RWPE2 (cell line): ENCODE results near the gene NIPSNAP3A.

Source experiments
- ATAC-seq: fragments of 200-7000 bp; cut with Tn5 transposase; 3 replicates; pipeline ENCODE4 v1.9.1; 2021; ENCODE audit warnings: low read depth
- DNase-seq: peaks from one replicate; pipeline ENCODE4 v3.0.0-alpha.2; 2020; ENCODE audit warnings: low spot score
- H3K27ac ChIP-seq: fragments of 450-650 bp; 2 replicates; pipeline ENCODE4 v1.5.1; 2017; ENCODE audit warnings: mild to moderate bottlenecking; ENCODE audit not compliant: poor library complexity, severe bottlenecking
- H3K27me3 ChIP-seq: fragments of 250-450 bp; sonication (Bioruptor Pico); 2 replicates; pipeline ENCODE4 v1.5.1; 2021; ENCODE audit warnings: mild to moderate bottlenecking, moderate library complexity; ENCODE audit not compliant: insufficient read depth, poor library complexity, severe bottlenecking
- H3K36me3 ChIP-seq: fragments of 250-450 bp; sonication (Bioruptor Pico); 2 replicates; pipeline ENCODE4 v1.5.1; 2020; ENCODE audit warnings: low read depth, mild to moderate bottlenecking, moderate library complexity
- H3K4me1 ChIP-seq: fragments of 250-450 bp; sonication (Bioruptor Pico); 2 replicates; pipeline ENCODE4 v1.5.1; 2021; ENCODE audit warnings: mild to moderate bottlenecking, moderate library complexity; ENCODE audit not compliant: insufficient read depth, poor library complexity, severe bottlenecking
- H3K4me3 ChIP-seq: fragments of 250-450 bp; sonication (Bioruptor Pico); 2 replicates; pipeline ENCODE4 v1.5.1; 2021; ENCODE audit warnings: mild to moderate bottlenecking, moderate library complexity; ENCODE audit not compliant: severe bottlenecking
- H3K9me3 ChIP-seq: fragments of 250-450 bp; sonication (Bioruptor Pico); 2 replicates; pipeline ENCODE4 v1.5.1; 2021; ENCODE audit warnings: mild to moderate bottlenecking, moderate library complexity; ENCODE audit not compliant: severe bottlenecking
- CTCF ChIP-seq: fragments of 450-650 bp; IDR thresholded peaks from one replicate; pipeline ENCODE4 v1.5.1; 2017; ENCODE audit warnings: mild to moderate bottlenecking, moderate library complexity; ENCODE audit not compliant: poor library complexity, severe bottlenecking

The NIPSNAP3A gene

GRCh38 chr9:104800068-104800785 lies 52.7 kb downstream of the NIPSNAP3A start:
- no peak for DNase-seq
- no peak for ATAC-seq
- Histone ChIP-seq H3K4me3 (no peak overlapping the region), H3K27me3 (no peaks in the 10 kb centered on the region), H3K36me3 (peaks cover 30% of the 10 kb centered on the region), H3K4me1 (no peaks in the 10 kb centered on the region), H3K9me3 (no peaks in the 10 kb centered on the region), H3K27ac (no peak overlapping the region)
- no peak for TF ChIP-seq CTCF

DNA sequence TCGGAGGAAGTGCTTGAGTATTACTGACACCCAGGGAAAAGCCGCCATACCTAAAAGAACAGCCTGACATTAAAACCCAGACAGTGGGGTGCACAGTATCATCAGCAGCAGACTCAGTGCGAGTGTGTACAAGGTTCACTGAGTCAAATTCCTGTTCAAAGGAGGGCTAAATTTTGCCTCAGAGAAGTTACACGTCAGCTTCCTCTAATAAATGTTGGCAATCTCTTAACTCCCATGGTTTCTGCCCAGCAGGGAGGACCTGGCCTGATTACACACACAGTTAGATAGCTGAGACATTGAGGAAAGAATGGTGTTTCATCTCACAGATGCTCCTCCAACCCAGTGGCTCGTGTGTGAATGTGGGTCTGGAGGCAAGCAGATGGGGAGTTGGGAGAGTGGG lies 54.6 kb downstream of the NIPSNAP3A start:
- Histone ChIP-seq H3K4me1 (peaks cover 6% of the 10 kb centered on the region), H3K27me3 (no peaks in the 10 kb centered on the region), H3K36me3 (peaks cover 24% of the 10 kb centered on the region), H3K9me3 (no peaks in the 10 kb centered on the region), H3K27ac (no peak overlapping the region), H3K4me3 (no peak overlapping the region)
- no peak for DNase-seq
- no peak for ATAC-seq
- TF ChIP-seq CTCF, result no peak

DNA sequence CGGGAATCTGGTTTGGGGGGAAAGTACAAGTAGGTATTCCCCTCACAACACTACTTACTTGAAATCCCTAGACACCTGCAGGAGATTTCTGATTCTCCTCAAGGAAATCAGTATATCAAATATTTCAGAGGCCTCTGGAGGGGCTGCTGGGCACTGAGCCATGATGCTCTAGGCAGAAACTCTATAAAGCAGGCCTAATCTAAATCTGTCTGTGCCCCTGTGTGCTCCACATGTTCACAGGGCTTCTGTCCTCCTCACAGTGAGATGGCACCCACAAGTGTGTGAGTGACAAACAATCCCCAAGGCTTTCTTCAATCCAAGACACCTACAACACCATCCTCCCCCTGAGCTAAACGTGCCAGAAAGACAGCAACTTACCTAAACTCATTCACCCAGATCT lies 55.4 kb downstream of the NIPSNAP3A start:
- Histone ChIP-seq H3K9me3 (no peaks in the 10 kb centered on the region), H3K27ac (no peak overlapping the region), H3K4me3 (no peak overlapping the region), H3K36me3 (peaks cover 18% of the 10 kb centered on the region), H3K4me1 (peaks cover 6% of the 10 kb centered on the region), H3K27me3 (no peaks in the 10 kb centered on the region)
- no peak for DNase-seq
- no peak for ATAC-seq
- TF ChIP-seq CTCF, result no peak

GRCh38 chr9:104805441-104805840 lies 58.0 kb downstream of the NIPSNAP3A start:
- Histone ChIP-seq H3K4me1 (peaks cover 9% of the 10 kb centered on the region), H3K4me3 (no peak overlapping the region), H3K36me3 (peaks cover 24% of the 10 kb centered on the region), H3K9me3 (no peaks in the 10 kb centered on the region), H3K27me3 (no peaks in the 10 kb centered on the region), H3K27ac (no peak overlapping the region)
- TF ChIP-seq CTCF, result no peak
- DNase-seq, result no peak
- peak; percentile 29; the same call in 1 of the 3 replicates for ATAC-seq

DNA sequence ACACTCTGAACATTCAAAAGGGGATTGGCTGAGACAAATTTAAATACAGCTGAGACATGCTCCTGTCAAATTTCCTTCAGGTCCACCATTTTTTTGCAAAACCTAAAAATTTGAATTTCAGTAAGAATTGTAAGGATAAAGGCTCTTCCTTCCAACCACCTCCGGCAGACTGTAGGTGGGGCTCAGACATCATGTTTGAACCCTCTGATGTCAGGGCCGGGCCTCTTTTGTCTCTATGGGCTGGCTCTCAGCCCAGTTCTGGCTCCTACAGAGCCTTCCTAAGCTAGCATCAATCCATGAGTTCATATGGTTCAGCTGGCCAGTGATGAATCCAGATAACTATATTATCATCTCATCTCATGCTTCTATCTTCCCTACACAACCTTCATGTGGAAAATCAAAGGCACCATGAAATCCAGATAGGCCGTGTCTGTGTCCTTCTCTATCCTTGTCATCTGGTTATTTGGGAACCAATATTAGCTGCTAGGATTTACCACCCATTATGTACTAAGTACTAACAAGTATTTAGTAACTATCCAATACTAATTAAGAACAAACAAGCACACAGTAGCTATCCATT lies 60.6 kb downstream of the NIPSNAP3A start:
- Histone ChIP-seq H3K27me3 (no peaks in the 10 kb centered on the region), H3K9me3 (no peaks in the 10 kb centered on the region), H3K36me3 (peaks cover 30% of the 10 kb centered on the region), H3K4me1 (peaks cover 22% of the 10 kb centered on the region), H3K27ac (no peak overlapping the region), H3K4me3 (no peak overlapping the region)
- DNase-seq (no peak), ATAC-seq (no peak)
- TF ChIP-seq CTCF, result no peak
